Effector memory CD8-positive, alpha-beta T cell (primary cell): ENCODE data around the gene PURA.

Experiments
- ATAC-seq: fragments of 150-1000 bp; cut with Tn5 transposase; replicated peaks from 2 replicates; pipeline ENCODE4 v1.10.0; 2021; ENCODE audit warnings: mild to moderate bottlenecking, moderate library complexity
- DNase-seq, 3 experiments: peaks; one replicate each; pipeline ENCODE4 v3.0.0; 2021
- H3K27ac Mint-ChIP-seq, 2 donors: one replicate each; pipeline ENCODE4 v1.8.0; 2022; ENCODE audit warnings: mild to moderate bottlenecking in 2 of 2, mixed read lengths in 2 of 2, moderate library complexity in 2 of 2
- H3K27me3 Mint-ChIP-seq, 2 donors: one replicate each; pipeline ENCODE4 v1.8.0; 2022; ENCODE audit warnings: mixed read lengths in 2 of 2
- H3K36me3 Mint-ChIP-seq: one replicate; pipeline ENCODE4 v1.8.0; 2022; ENCODE audit warnings: mild to moderate bottlenecking, moderate library complexity, mixed read lengths; ENCODE audit not compliant: insufficient read depth
- H3K4me1 Mint-ChIP-seq, 2 donors: one replicate each; pipeline ENCODE4 v1.8.0; 2022; ENCODE audit warnings: low read depth in 2 of 2, mixed read lengths in 2 of 2
- H3K4me3 Mint-ChIP-seq, 2 donors: one replicate each; pipeline ENCODE4 v1.8.0; 2022; ENCODE audit warnings: mild to moderate bottlenecking in 2 of 2, mixed read lengths in 2 of 2, moderate library complexity in 2 of 2
- H3K9me3 Mint-ChIP-seq, 2 donors: one replicate each; pipeline ENCODE4 v1.8.0; 2022; ENCODE audit warnings: mixed read lengths in 2 of 2

Gene PURA

GRCh38 chr5:140103154-140103553 lies 10.8 kb upstream of the PURA start:
- Mint-ChIP-seq H3K27ac (no peak overlapping the region), H3K4me3 (no peak overlapping the region), H3K4me1 (peaks cover 6 to 18% of the 10 kb centered on the region in 2 donors), H3K27me3 (peaks cover 20 to 27% of the 10 kb centered on the region in 2 donors), H3K9me3 (peaks cover 0 to 2% of the 10 kb centered on the region in 2 donors), H3K36me3 (peaks cover 12% of the 10 kb centered on the region)
- ATAC-seq (no peak), DNase-seq (no peak)

DNA sequence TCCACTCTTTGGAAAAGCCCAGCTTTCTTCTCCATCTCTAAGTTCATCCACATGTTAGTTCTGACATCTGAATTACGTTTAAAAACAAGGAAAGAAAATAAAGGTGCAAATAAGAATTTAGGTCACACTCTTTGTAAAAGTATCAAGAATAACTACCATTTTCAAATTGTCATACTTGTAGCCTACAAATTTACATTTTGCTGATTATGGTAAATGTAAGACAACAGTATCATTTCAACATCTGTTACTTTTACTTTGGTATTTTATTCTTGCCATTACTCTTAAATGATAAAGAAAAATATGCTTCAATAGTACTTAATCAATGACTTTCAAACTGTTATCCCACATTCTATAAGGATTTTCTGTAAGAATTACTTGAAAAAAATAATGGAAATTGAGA lies 9.8 kb upstream of the PURA start:
- peaks cover 21% of the 10 kb centered on the region for H3K36me3 Mint-ChIP-seq
- H3K27ac Mint-ChIP-seq = no peak overlapping the region
- ATAC-seq = no peak
- H3K9me3 Mint-ChIP-seq = peaks cover 0 to 2% of the 10 kb centered on the region in 2 donors
- H3K4me3 Mint-ChIP-seq = no peak overlapping the region
- DNase-seq = no peak
- peaks cover 20 to 27% of the 10 kb centered on the region in 2 donors for H3K27me3 Mint-ChIP-seq
- H3K4me1 Mint-ChIP-seq = peaks cover 14 to 26% of the 10 kb centered on the region in 2 donors

DNA sequence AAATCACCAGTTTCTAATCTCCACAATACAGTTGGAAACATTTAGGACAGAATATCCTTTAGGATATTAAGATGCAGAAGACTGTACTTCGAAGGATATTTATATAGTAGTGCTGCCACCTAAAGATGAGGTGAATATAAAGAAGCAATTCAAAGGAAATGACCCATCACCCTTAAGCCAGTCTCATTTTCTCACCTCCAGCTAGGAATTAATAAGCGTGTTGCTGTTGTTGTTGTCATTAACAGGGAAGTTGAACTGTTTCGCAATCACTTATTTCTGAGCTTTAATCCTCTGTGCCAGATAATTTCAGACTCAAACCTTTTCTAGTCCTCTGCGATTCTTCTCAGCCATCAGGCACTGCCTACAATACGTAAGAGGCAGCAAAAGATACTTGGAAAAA lies 7.8 kb upstream of the PURA start:
- H3K27ac Mint-ChIP-seq = peak overlapping the region; percentile 94 to 98
- H3K4me3 Mint-ChIP-seq = peak overlapping the region; percentile 89 to 90
- H3K27me3 Mint-ChIP-seq = peaks cover 10 to 12% of the 10 kb centered on the region in 2 donors
- H3K36me3 Mint-ChIP-seq = peaks cover 21% of the 10 kb centered on the region
- no peak for DNase-seq
- H3K9me3 Mint-ChIP-seq = peaks cover 0 to 2% of the 10 kb centered on the region in 2 donors
- peaks cover 20 to 35% of the 10 kb centered on the region in 2 donors for H3K4me1 Mint-ChIP-seq
- ATAC-seq = no peak

DNA sequence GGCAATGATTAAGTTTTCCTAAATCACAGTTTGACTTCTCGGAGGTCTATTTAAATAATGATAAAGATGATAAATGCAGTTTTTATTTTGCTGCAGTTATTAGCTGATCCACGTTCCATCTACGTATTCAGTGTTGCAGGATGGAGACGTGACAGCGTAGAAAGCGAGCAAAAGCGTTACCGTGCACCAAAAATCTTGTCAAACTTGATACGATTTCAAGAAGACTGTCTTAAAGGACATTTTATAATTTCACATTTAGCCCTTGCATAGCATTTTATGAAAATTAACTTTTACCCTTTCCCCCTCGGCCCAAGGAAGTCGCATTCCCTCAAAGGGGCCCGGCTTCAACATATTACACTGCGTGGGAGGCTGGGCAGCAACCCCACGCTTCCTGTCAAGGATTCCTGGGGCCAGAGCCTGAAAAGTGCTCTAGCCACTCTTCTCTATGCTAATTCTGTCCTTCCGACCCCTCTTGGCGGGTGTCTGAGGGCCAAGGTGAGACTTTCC lies 7.1 kb upstream of the PURA start:
- H3K4me1 Mint-ChIP-seq = peaks cover 22 to 40% of the 10 kb centered on the region in 2 donors
- peaks cover 21% of the 10 kb centered on the region for H3K36me3 Mint-ChIP-seq
- peak overlapping the region; percentile 89 to 90 for H3K4me3 Mint-ChIP-seq
- DNase-seq = no peak
- H3K9me3 Mint-ChIP-seq = peaks cover 0 to 2% of the 10 kb centered on the region in 2 donors
- peak overlapping the region; percentile 94 to 98 for H3K27ac Mint-ChIP-seq
- ATAC-seq = no peak
- H3K27me3 Mint-ChIP-seq = peaks cover 7 to 10% of the 10 kb centered on the region in 2 donors

- Mint-ChIP-seq H3K9me3 (peaks cover 0 to 2% of the 10 kb centered on the region in 2 donors), H3K4me1 (peaks cover 25 to 46% of the 10 kb centered on the region in 2 donors), H3K36me3 (peaks cover 21% of the 10 kb centered on the region), H3K4me3 (peak overlapping the region; percentile 89 to 90), H3K27ac (peak overlapping the region; percentile 94 to 98), H3K27me3 (peaks cover 7% of the 10 kb centered on the region in 2 donors)
- peak; percentile 85 for ATAC-seq
- DNase-seq = peak; percentile 92 to 93 (median 93)
Measured at GRCh38 chr5:140107312-140108092, 6.4 kb upstream of the PURA start.

DNA sequence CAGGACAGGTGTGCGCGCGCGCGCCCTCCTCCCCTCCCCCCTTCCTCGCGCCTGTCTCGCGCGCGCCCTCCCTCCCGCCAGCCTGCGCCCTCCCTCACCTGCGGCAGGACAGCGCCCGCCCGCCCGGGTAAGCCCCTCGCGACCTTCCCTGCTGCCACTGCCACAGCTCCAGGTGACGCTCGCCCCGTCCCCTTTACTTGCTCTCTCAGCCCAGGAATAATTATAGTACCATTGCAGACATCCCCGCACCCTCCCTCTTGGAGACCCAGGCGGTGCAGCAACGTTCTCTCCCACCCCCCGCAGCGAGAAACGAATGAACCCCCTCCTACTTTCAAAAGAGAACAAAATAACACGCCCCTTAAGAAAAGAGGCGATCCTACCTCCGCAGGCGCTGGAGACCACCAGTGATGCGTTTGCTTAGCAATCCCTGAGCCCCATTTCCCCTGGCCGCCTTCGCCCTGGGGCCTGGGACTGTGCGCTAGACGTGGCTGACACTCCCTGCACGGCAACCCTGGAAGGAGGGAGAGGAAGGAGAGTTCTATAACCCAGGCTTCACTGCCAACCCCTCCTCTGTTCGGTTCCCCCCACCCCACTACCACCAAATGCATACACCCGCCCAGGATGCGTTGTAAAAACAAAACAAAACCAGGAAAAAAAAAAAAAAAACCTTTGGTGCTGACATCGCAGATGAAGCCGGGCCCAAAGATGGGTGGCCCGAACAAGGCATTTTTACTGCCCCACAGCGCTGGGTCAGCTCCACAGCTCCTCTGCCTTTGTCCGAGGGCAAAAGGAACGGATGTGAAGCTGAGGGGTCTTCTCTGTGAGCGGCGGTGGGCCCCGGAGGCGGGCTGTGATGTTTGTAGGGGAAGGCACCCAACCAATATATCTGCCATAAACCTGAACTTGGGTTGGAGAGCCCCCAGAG lies 5.6 kb upstream of the PURA start:
- Mint-ChIP-seq H3K4me3 (peak overlapping the region; percentile 89 to 90), H3K36me3 (peaks cover 27% of the 10 kb centered on the region), H3K27ac (peak overlapping the region; percentile 94 to 98), H3K4me1 (peaks cover 31 to 47% of the 10 kb centered on the region in 2 donors), H3K9me3 (no peaks in the 10 kb centered on the region), H3K27me3 (peaks cover under 1 to 2% of the 10 kb centered on the region in 2 donors)
- ATAC-seq (no peak), DNase-seq (peak in 1 of 3 experiments; percentile 17)

- H3K4me1 Mint-ChIP-seq = peaks cover 34 to 47% of the 10 kb centered on the region in 2 donors
- H3K9me3 Mint-ChIP-seq = no peaks in the 10 kb centered on the region
- H3K27me3 Mint-ChIP-seq = no peaks in the 10 kb centered on the region
- peak overlapping the region; percentile 94 to 98 for H3K27ac Mint-ChIP-seq
- ATAC-seq (no peak), DNase-seq (no peak)
- peak overlapping the region; percentile 89 to 90 for H3K4me3 Mint-ChIP-seq
- peaks cover 36% of the 10 kb centered on the region for H3K36me3 Mint-ChIP-seq
Measured at GRCh38 chr5:140109018-140109758, 4.7 kb upstream of the PURA start.

DNA sequence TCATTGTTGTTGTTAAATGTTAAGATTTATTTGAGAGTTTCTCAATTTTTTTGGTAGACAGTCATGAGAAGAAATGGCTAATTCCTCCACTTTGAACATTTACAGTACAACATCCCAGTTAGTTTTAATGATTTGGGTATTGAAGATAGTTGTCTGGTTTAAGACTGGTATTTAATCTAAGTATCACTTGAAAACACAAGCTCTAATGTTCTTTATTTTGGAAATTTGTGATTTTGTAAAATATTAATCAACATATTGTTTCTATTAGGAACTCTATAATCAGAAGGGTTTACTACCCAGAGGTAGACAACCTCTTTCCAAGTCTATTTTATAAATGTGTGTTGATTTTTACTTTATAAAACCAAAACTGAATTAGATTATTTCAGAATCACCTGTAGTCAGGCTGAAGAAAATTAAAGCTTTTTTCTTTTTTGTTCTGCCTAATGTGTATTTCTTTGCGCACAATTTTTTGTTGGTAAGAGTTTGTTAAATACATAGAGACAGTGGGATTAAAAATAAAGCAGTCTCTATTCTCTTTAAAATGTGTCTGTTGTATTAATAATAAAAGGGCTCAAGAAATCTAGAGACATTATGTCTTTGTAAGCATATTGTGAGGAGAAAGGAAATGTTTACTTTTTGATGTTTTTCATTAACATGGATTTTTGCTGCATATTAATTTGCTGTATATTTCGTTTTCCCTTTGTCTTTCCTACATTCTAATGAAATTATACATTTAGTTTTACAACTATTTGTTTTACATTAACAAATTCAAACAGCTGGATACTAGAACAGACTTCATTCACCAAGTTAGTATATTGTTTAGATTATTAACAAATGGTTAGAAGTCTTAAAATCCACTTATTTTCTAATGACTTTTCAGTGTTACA lies 3.9 kb upstream of the PURA start:
- H3K36me3 Mint-ChIP-seq = peaks cover 44% of the 10 kb centered on the region
- no peaks in the 10 kb centered on the region for H3K27me3 Mint-ChIP-seq
- ATAC-seq (no peak), DNase-seq (no peak)
- no peaks in the 10 kb centered on the region for H3K9me3 Mint-ChIP-seq
- no peak overlapping the region for H3K27ac Mint-ChIP-seq
- peaks cover 39 to 51% of the 10 kb centered on the region in 2 donors for H3K4me1 Mint-ChIP-seq
- H3K4me3 Mint-ChIP-seq = peak overlapping the region in 1 of 2 donors; percentile 90

GRCh38 chr5:140110646-140110957 lies 3.3 kb upstream of the PURA start:
- Mint-ChIP-seq H3K36me3 (peaks cover 46% of the 10 kb centered on the region), H3K27ac (no peak overlapping the region), H3K27me3 (no peaks in the 10 kb centered on the region), H3K9me3 (no peaks in the 10 kb centered on the region), H3K4me1 (peaks cover 40 to 54% of the 10 kb centered on the region in 2 donors), H3K4me3 (no peak overlapping the region)
- DNase-seq = no peak
- no peak for ATAC-seq

DNA sequence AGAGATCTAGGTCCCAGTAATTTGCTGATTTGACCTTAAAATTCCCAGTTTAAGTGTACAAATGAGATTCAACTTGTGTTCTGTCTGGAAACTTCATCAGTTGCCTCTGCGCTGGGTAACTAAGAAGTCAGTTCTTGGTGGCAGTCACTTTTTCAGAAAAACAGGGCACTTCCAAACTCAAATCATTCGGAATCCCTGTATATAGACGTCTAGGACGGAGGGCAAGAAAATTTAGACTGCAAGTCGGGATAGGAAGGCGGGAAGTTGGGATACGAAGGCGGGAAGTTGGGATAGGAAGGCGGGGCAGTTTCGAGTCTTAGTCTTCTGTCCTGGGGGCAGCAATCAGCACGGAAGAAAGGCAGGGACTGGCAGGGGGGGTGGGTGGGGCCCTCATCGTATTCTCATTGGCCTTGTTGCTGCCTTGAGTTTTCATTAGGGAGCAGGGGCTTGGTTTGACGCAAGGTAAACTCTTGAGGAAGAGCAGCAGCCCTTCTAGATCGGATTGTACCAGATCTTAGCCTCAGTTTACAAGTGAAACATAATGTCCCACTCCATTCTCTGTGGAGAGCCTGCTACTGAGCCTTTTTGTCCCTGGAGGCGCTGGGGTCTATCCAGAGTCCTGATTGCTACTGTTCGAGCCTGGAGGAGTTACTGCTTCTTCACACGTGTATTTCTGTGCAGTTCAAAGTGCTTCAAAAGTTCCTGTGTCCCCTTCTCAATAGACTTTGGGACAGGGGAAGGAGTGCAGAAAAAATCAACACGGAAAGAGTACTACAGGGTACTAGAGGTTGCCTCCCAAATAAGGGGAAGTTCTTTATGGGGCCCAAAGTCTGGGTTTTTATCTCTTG lies 2.7 kb upstream of the PURA start:
- Mint-ChIP-seq H3K9me3 (no peaks in the 10 kb centered on the region), H3K27ac (no peak overlapping the region), H3K4me3 (no peak overlapping the region), H3K36me3 (peaks cover 46% of the 10 kb centered on the region), H3K4me1 (peaks cover 43 to 56% of the 10 kb centered on the region in 2 donors), H3K27me3 (no peaks in the 10 kb centered on the region)
- no peak for DNase-seq
- ATAC-seq = no peak

GRCh38 chr5:140111859-140112551 lies 1.9 kb upstream of the PURA start:
- Mint-ChIP-seq H3K27ac (no peak overlapping the region), H3K4me1 (peaks cover 46 to 55% of the 10 kb centered on the region in 2 donors), H3K4me3 (peak overlapping the region; percentile 88 to 93), H3K27me3 (no peaks in the 10 kb centered on the region), H3K9me3 (no peaks in the 10 kb centered on the region), H3K36me3 (peaks cover 45% of the 10 kb centered on the region)
- ATAC-seq (no peak), DNase-seq (no peak)
